Esophagus (tissue), 2 donors: ENCODE measurements around the gene EPHA2. TPM values are rescaled to one million over a fixed set of nuclear protein-coding genes. Genes with fewer than 3 reads are reported as not detected.

Experiments used
- polyA plus RNA-seq, 2 donors: library from polyadenylated mRNA; stranded (reverse); fragments of 200-250 nt; gene quantifications; one replicate each; pipeline ENCODE4 v1.2.3, GENCODE V29; 2013
- donor health status: healthy with polysubstance abuse.
- donor health status: Bipolar disorder and iron deficiency.

The EPHA2 gene
- polyA plus RNA-seq, 2 donors, result 111 to 133 TPM

Other genes with a start within 250 kb of the EPHA2 start
- 10 to 100 TPM; 27.8 to 41.7 TPM for gene ZBTB17, start 180.0 kb downstream of the EPHA2 start, polyA plus RNA-seq
- gene SRARP, start 151.8 kb downstream of the EPHA2 start, polyA plus RNA-seq, result not detected
- 10 to 100 TPM in 1 of 2 donors, 1 to 10 TPM in 1; 6.6 to 21.7 TPM for gene HSPB7, start 138.0 kb downstream of the EPHA2 start, polyA plus RNA-seq
- gene CLCNKA, start 134.0 kb downstream of the EPHA2 start, polyA plus RNA-seq, result under 1 TPM; 0.04 to 0.06 TPM
- under 1 TPM in 1 of 2 donors, not detected in 1; 0.06 TPM for gene CLCNKB, start 112.3 kb downstream of the EPHA2 start, polyA plus RNA-seq
- gene FAM131C, start 82.4 kb downstream of the EPHA2 start, polyA plus RNA-seq, result under 1 TPM; 0.38 to 0.45 TPM
- gene ARHGEF19, start 56.6 kb upstream of the EPHA2 start, polyA plus RNA-seq, result 10 to 100 TPM; 20.1 to 31.1 TPM
- 1 to 10 TPM; 3.2 to 4.1 TPM for gene CPLANE2, start 81.1 kb upstream of the EPHA2 start, polyA plus RNA-seq
- gene FBXO42, start 196.4 kb upstream of the EPHA2 start, polyA plus RNA-seq, result 10 to 100 TPM; 11.6 to 12.4 TPM
- 10 to 100 TPM; 48.5 to 69.6 TPM for gene SZRD1, start 211.2 kb upstream of the EPHA2 start, polyA plus RNA-seq